PC-9 (cell line): ENCODE data around the gene PROS1.

Experiments used
- EZH2 ChIP-seq: fragments of 200-600 bp; sonication (generic); IDR thresholded peaks from 2 replicates; pipeline ENCODE4 v1.8.0; 2017; ENCODE audit warnings: antibody characterized with exemption, low read depth
- TF ChIP-seq, protein P1 (sequence below): fragments of 200-600 bp; sonication (generic); conservative IDR thresholded peaks from 2 replicates; pipeline ENCODE4 v1.6.1; 2017; ENCODE audit warnings: mixed run types, antibody characterized with exemption, mild to moderate bottlenecking, moderate library complexity

DNA sequence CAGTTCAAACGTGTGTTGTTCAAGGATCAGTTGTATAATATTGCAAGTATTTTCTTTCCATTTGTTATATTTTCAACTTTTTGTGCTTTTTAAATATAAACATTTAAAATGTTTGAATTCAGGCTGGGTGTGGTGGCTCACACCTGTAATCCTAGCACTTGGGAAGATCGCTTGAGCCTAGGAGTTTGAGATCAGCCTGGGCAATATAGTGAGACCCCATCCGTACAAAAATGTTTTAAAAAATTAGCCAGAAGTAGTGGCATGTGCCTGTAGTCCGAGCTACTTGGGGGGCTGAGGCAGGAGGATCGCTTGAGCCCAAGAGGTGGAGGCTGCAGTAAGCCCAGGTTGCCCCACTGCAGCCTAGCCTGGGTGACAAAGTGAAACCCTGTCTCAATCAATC lies 10.9 kb upstream of the PROS1 start:
- TF ChIP-seq, protein P1, sequence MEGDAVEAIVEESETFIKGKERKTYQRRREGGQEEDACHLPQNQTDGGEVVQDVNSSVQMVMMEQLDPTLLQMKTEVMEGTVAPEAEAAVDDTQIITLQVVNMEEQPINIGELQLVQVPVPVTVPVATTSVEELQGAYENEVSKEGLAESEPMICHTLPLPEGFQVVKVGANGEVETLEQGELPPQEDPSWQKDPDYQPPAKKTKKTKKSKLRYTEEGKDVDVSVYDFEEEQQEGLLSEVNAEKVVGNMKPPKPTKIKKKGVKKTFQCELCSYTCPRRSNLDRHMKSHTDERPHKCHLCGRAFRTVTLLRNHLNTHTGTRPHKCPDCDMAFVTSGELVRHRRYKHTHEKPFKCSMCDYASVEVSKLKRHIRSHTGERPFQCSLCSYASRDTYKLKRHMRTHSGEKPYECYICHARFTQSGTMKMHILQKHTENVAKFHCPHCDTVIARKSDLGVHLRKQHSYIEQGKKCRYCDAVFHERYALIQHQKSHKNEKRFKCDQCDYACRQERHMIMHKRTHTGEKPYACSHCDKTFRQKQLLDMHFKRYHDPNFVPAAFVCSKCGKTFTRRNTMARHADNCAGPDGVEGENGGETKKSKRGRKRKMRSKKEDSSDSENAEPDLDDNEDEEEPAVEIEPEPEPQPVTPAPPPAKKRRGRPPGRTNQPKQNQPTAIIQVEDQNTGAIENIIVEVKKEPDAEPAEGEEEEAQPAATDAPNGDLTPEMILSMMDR, result no peak
- no peak for TF ChIP-seq EZH2
